Endothelial cell of umbilical vein (primary cell): ENCODE measurements around the gene VEGFA. TPM values are rescaled to one million over a fixed set of nuclear protein-coding genes. Genes with fewer than 3 reads are reported as not detected.

Experiments used
- BruUV-seq: library from RNA; stranded (reverse); fragments of 400-500 nt; replicated peaks from 2 replicates; lab custom pipeline; 2021; lab: Mats Ljungman, UMichigan
- CTCF ChIA-PET: fragments of 300-600, 350-600 bp; sonication (Branson Sonifier 250); formaldehyde crosslinking; loops from one replicate; lab custom pipeline; 2021; ENCODE audit warnings: antibody characterized with exemption, inconsistent platforms; lab: Charles Lee
- POLR2A ChIA-PET: fragments of 300-600, 350-600 bp; sonication (Branson Sonifier 250); formaldehyde crosslinking; loops from one replicate; lab custom pipeline; 2021; ENCODE audit warnings: antibody characterized with exemption, inconsistent platforms; lab: Charles Lee
- DNase-seq: peaks from one replicate; pipeline ENCODE4 v3.0.0-alpha.2; 2011; ENCODE audit warnings: low read depth, low spot score
- FAIRE-seq: peaks from 2 replicates; lab custom pipeline; 2011; peaks lifted over from hg19 to GRCh38; lab: Jason Lieb, UNC
- H2AFZ ChIP-seq: 2 replicates; pipeline ENCODE4 v1.6.0; 2012; ENCODE audit warnings: low read depth, low read length, control low read depth, inconsistent platforms
- H3K27ac ChIP-seq: 2 replicates; pipeline ENCODE4 v1.5.1; 2011; ENCODE audit warnings: low read depth, mild to moderate bottlenecking, control low read depth, low read length, moderate library complexity; ENCODE audit not compliant: insufficient read depth
- H3K27me3 ChIP-seq, 2 experiments: 2 replicates each; pipeline versions ENCODE4 v1.6.0 to v1.6.1; 2011; ENCODE audit warnings: low read length in 2 of 2, mixed read lengths in 1 of 2; ENCODE audit not compliant: control insufficient read depth in 2 of 2, insufficient read depth in 2 of 2
- H3K36me3 ChIP-seq, 2 experiments: 2 replicates in 1 of 2; 3 replicates in 1 of 2; pipeline ENCODE4 v1.5.1; 2011; ENCODE audit warnings: low read length in 2 of 2, mild to moderate bottlenecking in 1 of 2, moderate library complexity in 1 of 2; ENCODE audit not compliant: control insufficient read depth in 2 of 2, insufficient read depth in 2 of 2; ENCODE audit errors: extremely low read depth in 1 of 2
- H3K4me1 ChIP-seq: 3 replicates; pipeline ENCODE4 v1.5.1; 2011; ENCODE audit warnings: mild to moderate bottlenecking, low read length; ENCODE audit not compliant: control insufficient read depth, insufficient read depth; ENCODE audit errors: extremely low read depth
- H3K4me2 ChIP-seq: 2 replicates; pipeline ENCODE4 v1.6.1; 2011; ENCODE audit warnings: low read length, control low read depth, mixed read lengths; ENCODE audit not compliant: insufficient read depth
- H3K4me3 ChIP-seq, 3 experiments: fragments of 200-600 bp in 1 of 3; sonication (generic), shearing (Covaris generic) in 1 of 3; replicated peaks in 1 of 3; 2 replicates each; pipeline ENCODE4 v1.5.1; 2011 to 2016; ENCODE audit warnings: control low read depth in 3 of 3, low read length in 3 of 3, mild to moderate bottlenecking in 2 of 3, inconsistent platforms in 1 of 3, low read depth in 1 of 3, moderate library complexity in 1 of 3; ENCODE audit not compliant: insufficient read depth in 1 of 3
- H3K79me2 ChIP-seq: 2 replicates; pipeline ENCODE4 v1.6.0; 2012; ENCODE audit warnings: low read length, inconsistent platforms; ENCODE audit not compliant: control insufficient read depth, insufficient read depth
- H3K9ac ChIP-seq: replicated peaks from 2 replicates; pipeline ENCODE3; 2011; ENCODE audit warnings: low read length, control low read depth; ENCODE audit not compliant: insufficient read depth; ENCODE audit errors: extremely low read depth
- H3K9me1 ChIP-seq: replicated peaks from 3 replicates; pipeline ENCODE4 v1.6.0; 2011; ENCODE audit warnings: mild to moderate bottlenecking, low read length; ENCODE audit not compliant: control insufficient read depth, insufficient read depth; ENCODE audit errors: extremely low read depth
- H3K9me3 ChIP-seq: replicated peaks from 2 replicates; pipeline ENCODE4 v1.5.1; 2012; ENCODE audit warnings: low read length, inconsistent platforms; ENCODE audit not compliant: control insufficient read depth, insufficient read depth
- H4K20me1 ChIP-seq: replicated peaks from 2 replicates; pipeline ENCODE3; 2011; ENCODE audit warnings: mild to moderate bottlenecking, low read length; ENCODE audit not compliant: control insufficient read depth, insufficient read depth; ENCODE audit errors: extremely low read depth
- EZH2 ChIP-seq: IDR thresholded peaks from 2 replicates; pipeline ENCODE4 v1.6.1; 2012; ENCODE audit warnings: borderline replicate concordance, low read depth, mild to moderate bottlenecking, moderate library complexity, low read length, inconsistent platforms; ENCODE audit not compliant: severe bottlenecking
- FOS ChIP-seq: IDR thresholded peaks from 2 replicates; pipeline ENCODE4 v1.6.1; 2011; ENCODE audit warnings: mild to moderate bottlenecking, low read length, moderate library complexity, borderline replicate concordance; ENCODE audit not compliant: insufficient read depth
- GATA2 ChIP-seq: IDR thresholded peaks from 2 replicates; pipeline ENCODE4 v1.7.0; 2011; ENCODE audit warnings: low read depth, mild to moderate bottlenecking, moderate library complexity, mixed read lengths, low read length; ENCODE audit not compliant: insufficient read length, insufficient read depth
- JUN ChIP-seq: IDR thresholded peaks from 2 replicates; pipeline ENCODE4 v1.6.1; 2011; ENCODE audit warnings: borderline replicate concordance, low read depth; ENCODE audit not compliant: insufficient read length, insufficient read depth
- MAX ChIP-seq: IDR thresholded peaks from 2 replicates; pipeline ENCODE4 v1.6.1; 2011; ENCODE audit not compliant: insufficient read depth, insufficient read length
- MYC ChIP-seq: IDR thresholded peaks from one replicate; pipeline ENCODE4 v1.6.1; 2011; ENCODE audit warnings: mild to moderate bottlenecking, low read depth, low read length
- POLR2A ChIP-seq: IDR thresholded peaks from 2 replicates; pipeline ENCODE4 v1.6.1; 2012; ENCODE audit warnings: low read depth, mild to moderate bottlenecking, control low read depth, low read length
- POLR2AphosphoS5 ChIP-seq: IDR thresholded peaks from 2 replicates; pipeline ENCODE4 v1.6.1; 2012; ENCODE audit warnings: low read depth, mild to moderate bottlenecking, control low read depth, low read length, moderate library complexity; ENCODE audit not compliant: insufficient read depth
- dilution Hi-C: fragments of 300-500 bp; cut with MboI; formaldehyde crosslinking; loops from one replicate; pipeline ENCODE4 v1.15.0; 2019; ENCODE audit warnings: low sequenced_read_pairs; ENCODE audit not compliant: extremely low pct_ligation_motif_present
- intact Hi-C: fragments of 100-400 bp; cut with micrococcal nuclease; formaldehyde crosslinking; loops from one replicate; pipeline ENCODE4 v1.10.0; 2022
- polyA plus RNA-seq, 4 experiments: library from polyadenylated mRNA; depleted of rRNA in 3 of 4; stranded (reverse) in 3 of 4; unstranded in 1 of 4; fragments of >200 nt; gene quantifications; 2 replicates each; pipeline versions ENCODE4 v1.2.1 to v1.2.3, GENCODE V29; 2011 to 2012; ENCODE audit warnings: missing spikeins in 1 of 4
- total RNA-seq: library from RNA; stranded (reverse); gene quantifications from 2 replicates; pipeline ENCODE4 v1.2.3, GENCODE V29; 2021
- TF ChIP-seq, protein P1 (sequence below), 2 donors: IDR thresholded peaks; 1 replicate in 1 of 2; 2 replicates in 1 of 2; pipeline ENCODE4 v1.5.1; 2011; ENCODE audit warnings: low read length in 2 of 2, mild to moderate bottlenecking in 2 of 2, moderate library complexity in 2 of 2, control low read depth in 1 of 2, inconsistent platforms in 1 of 2, low read depth in 1 of 2; ENCODE audit not compliant: insufficient read depth in 1 of 2; ENCODE audit errors: extremely low read depth in 1 of 2

VEGFA gene
- total and polyA plus RNA-seq, 2 donors (not counting 3 experiments of a cell fraction or from before 2014, with no cell fraction given), result 18.1 to 19.9 TPM

GRCh38 chr6:43814111-43814510, 44.1 kb downstream of the VEGFA start:
- BruUV-seq, result no TSS peak
- Histone ChIP-seq H2AFZ (no peak overlapping the region), H4K20me1 (no peaks in the 10 kb centered on the region), H3K36me3 (no peaks in the 10 kb centered on the region), H3K27ac (no peak overlapping the region), H3K9ac (no peak overlapping the region), H3K27me3 (peaks cover 0 to 9% of the 10 kb centered on the region in 2 experiments), H3K4me1 (no peaks in the 10 kb centered on the region), H3K79me2 (no peaks in the 10 kb centered on the region), H3K9me1 (no peaks in the 10 kb centered on the region), H3K4me2 (no peak overlapping the region), H3K9me3 (no peaks in the 10 kb centered on the region), H3K4me3 (no peak overlapping the region)
- FAIRE-seq (no peak), DNase-seq (no peak)
- POLR2A ChIA-PET, result no interaction called here
- TF ChIP-seq GATA2 (no peak), POLR2A (no peak), EZH2 (no peak), MAX (no peak), POLR2AphosphoS5 (no peak), MYC (no peak), JUN (no peak), FOS (no peak)
- TF ChIP-seq, protein P1, sequence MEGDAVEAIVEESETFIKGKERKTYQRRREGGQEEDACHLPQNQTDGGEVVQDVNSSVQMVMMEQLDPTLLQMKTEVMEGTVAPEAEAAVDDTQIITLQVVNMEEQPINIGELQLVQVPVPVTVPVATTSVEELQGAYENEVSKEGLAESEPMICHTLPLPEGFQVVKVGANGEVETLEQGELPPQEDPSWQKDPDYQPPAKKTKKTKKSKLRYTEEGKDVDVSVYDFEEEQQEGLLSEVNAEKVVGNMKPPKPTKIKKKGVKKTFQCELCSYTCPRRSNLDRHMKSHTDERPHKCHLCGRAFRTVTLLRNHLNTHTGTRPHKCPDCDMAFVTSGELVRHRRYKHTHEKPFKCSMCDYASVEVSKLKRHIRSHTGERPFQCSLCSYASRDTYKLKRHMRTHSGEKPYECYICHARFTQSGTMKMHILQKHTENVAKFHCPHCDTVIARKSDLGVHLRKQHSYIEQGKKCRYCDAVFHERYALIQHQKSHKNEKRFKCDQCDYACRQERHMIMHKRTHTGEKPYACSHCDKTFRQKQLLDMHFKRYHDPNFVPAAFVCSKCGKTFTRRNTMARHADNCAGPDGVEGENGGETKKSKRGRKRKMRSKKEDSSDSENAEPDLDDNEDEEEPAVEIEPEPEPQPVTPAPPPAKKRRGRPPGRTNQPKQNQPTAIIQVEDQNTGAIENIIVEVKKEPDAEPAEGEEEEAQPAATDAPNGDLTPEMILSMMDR (IDR thresholded peaks at IDR 0.05; ENCODE audit: extremely low read depth in 1 of 2, insufficient read depth in 1 of 2, low read depth in 1 of 2, low read length in 2 of 2), result no peak
- intact Hi-C loops, result no loop called here
- dilution Hi-C loops, result no loop called here
- CTCF ChIA-PET, result interaction anchor here (1.2 kb wide), 2 partner anchors 123 to 265 kb away, joined by 3 to 4 read pairs; no protein-coding TSS in a partner anchor
